Uterus (tissue), 2 donors: ENCODE measurements around the gene SPTLC1.

Experiments
- POLR2A ChIP-seq, 2 donors: fragments of 450-650 bp; IDR thresholded peaks; one replicate each; pipeline ENCODE4 v1.6.1; 2016; ENCODE audit warnings: antibody characterized with exemption in 2 of 2, mild to moderate bottlenecking in 1 of 2, moderate library complexity in 1 of 2
- TF ChIP-seq, protein P1 (sequence below), 4 experiments: fragments of 200-600 bp in 2 of 4; fragments of 450-650 bp in 2 of 4; sonication (generic) in 2 of 4; IDR thresholded peaks; one replicate each; pipeline ENCODE4 v1.5.1; 2016 to 2019; ENCODE audit warnings: antibody characterized with exemption in 4 of 4, mild to moderate bottlenecking in 2 of 4, moderate library complexity in 1 of 4

GRCh38 chr9:92122061-92122460, 6.8 kb upstream of the SPTLC1 start:
- no peak for TF ChIP-seq POLR2A (IDR thresholded peaks at IDR 0.05)
- TF ChIP-seq, protein P1, sequence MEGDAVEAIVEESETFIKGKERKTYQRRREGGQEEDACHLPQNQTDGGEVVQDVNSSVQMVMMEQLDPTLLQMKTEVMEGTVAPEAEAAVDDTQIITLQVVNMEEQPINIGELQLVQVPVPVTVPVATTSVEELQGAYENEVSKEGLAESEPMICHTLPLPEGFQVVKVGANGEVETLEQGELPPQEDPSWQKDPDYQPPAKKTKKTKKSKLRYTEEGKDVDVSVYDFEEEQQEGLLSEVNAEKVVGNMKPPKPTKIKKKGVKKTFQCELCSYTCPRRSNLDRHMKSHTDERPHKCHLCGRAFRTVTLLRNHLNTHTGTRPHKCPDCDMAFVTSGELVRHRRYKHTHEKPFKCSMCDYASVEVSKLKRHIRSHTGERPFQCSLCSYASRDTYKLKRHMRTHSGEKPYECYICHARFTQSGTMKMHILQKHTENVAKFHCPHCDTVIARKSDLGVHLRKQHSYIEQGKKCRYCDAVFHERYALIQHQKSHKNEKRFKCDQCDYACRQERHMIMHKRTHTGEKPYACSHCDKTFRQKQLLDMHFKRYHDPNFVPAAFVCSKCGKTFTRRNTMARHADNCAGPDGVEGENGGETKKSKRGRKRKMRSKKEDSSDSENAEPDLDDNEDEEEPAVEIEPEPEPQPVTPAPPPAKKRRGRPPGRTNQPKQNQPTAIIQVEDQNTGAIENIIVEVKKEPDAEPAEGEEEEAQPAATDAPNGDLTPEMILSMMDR (IDR thresholded peaks at IDR 0.05): no peak
